ENCODE data around the gene EXOC4.
"Not testable (repeated sequence)": the region's sequence is repeated elsewhere in the genome, so short reads cannot be mapped to it uniquely, and the experiment has no call there.

EXOC4 gene

GRCh38 chr7:133778472-133778871 is 525.6 kb downstream of the EXOC4 start:
- no peak for DNase-seq (ENCODE audit: low read depth in 1 of 2, low spot score in 1 of 2)

- DNase-seq (ENCODE audit: low read depth in 1 of 2, low spot score in 1 of 2): not testable (repeated sequence)
Observed at GRCh38 chr7:133779538-133779937, 526.7 kb downstream of the EXOC4 start.

- no peak for DNase-seq (ENCODE audit: low read depth in 1 of 2, low spot score in 1 of 2)
Observed at GRCh38 chr7:133780912-133781311, 528.0 kb downstream of the EXOC4 start.

DNA sequence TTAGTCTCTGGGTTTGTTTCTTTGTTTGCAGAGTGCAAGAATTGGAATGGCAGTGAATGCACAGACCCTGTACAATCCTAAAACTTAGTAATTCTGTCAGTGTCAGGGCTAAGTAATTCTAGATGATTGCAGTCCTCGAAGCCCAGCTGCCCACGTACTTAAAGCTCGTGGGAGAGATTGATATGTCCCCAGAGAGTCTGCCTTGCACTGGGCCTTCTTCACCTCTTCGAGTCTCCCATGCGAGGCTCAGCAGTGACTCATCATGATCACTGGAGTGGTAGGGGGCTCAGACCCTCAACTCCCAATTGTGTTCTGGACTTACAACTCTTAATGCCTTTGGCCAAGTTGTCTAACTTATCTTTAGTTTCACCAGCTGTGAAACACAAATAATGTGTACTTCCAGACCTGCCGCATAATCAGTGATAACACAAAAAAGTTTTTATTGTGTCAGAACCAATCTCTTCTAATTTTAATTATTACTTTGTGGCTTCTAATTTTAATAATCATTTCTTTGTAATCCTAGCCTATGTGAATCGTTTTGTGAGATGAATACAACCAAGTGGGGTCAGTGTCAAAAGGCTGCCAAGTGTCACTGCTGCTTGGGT is 528.7 kb downstream of the EXOC4 start:
- no peak for DNase-seq (ENCODE audit: low read depth in 1 of 2, low spot score in 1 of 2)

DNA sequence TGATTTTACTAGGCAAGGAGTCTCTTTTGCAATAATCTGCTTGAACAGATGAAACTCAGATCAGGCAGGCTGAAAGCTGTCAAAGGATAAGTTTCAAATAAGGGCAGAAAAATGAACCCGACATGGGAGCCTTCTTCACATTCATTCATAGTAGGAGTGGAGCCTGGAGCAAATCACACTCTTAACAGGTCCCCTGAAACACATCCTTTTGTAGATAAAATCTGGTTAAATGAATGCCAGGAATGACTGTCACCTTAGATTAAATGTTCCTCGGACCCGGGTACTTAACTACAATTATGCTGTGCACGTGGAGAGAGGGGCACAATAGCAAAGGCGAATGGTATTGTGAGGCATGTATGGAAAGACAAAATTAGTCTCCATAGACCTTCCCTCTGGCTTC is 529.6 kb downstream of the EXOC4 start:
- DNase-seq (ENCODE audit: low read depth in 1 of 2, low spot score in 1 of 2): no peak

DNA sequence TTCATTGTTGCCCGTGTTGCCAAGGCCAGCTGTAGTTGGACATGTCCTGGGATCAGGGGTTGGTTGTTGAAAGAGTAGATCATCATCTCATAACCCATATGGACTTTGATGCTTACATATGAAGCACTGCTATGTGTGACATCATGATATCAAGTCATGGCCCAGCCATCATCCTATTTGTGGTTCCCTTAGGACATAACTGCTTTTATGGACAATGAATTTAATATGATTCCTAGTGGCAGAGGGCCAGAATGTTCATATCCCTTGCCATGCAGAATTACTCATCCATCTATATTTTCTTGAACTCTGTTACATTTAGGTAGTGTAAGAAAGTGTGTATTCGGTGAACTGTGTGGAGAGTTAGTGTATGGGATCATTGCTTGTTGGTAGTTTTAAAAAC is 530.4 kb downstream of the EXOC4 start:
- no peak for DNase-seq (ENCODE audit: low read depth in 1 of 2, low spot score in 1 of 2)

GRCh38 chr7:133784486-133785001 is 531.7 kb downstream of the EXOC4 start:
- DNase-seq (ENCODE audit: low read depth in 1 of 2, low spot score in 1 of 2): no peak

DNA sequence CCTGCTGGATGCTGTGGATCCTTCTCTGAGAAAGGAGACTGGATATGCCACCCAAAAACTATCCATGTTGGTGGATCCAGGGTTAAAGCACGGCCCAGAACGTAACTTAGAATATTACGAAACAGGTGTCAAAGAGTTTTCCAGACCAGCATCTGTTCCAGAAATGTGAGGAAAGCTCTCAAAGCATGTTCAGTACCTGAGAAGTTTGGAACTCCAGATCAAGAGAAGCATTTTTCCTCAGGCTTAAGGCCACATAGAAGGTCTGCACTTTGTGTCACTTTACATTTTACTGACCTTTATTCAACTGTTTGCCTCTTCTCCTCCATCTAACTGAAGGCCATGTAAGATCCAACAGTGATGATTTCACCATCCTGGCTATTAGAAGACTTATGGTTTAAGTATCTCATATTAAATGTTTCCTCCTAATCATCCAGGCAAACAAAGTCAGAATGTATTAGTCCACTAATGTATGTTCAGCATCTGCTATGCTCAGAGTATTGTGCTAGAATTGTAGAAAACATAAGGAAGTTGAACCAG is 533.6 kb downstream of the EXOC4 start:
- DNase-seq (ENCODE audit: low read depth in 1 of 2, low spot score in 1 of 2): no peak

DNA sequence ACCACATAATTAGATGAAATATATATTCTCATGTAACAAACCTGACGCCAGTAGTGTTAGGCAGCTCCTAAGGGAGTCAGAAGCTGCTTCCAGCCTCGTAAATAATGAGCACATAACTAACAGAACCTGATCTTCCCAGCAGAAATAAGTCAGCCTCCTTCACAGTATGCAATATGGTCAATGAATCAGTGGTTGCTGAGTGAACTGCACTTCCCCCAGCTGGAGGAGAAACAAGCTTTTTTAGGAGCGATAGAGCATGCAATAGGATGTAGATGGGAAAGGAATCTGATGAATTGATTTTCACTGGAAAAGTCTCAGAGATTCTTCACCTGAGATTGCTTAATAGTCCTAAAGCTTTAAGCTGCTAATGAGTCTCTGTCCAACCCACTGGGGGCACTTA is 537.1 kb downstream of the EXOC4 start:
- no peak for DNase-seq (ENCODE audit: low read depth in 1 of 2, low spot score in 1 of 2)

DNA sequence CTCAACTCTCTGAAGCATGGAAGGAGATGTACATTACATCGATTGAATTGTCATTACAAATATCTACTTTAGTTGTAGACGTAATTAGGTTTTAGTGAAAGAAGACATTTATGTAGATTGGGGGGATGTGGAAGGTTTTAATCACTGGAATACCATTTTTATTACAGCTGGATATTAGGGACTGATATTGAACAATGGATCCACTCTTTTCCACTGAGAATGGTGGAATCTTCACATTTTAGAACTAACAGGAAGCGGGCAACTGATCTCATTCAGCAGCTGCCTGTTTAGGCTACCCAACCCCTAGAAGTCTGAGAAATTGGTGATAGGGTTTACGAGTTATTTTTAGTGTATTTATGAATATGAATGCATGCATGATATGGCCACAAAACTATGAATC is 538.0 kb downstream of the EXOC4 start:
- no peak for DNase-seq (ENCODE audit: low read depth in 1 of 2, low spot score in 1 of 2)

DNA sequence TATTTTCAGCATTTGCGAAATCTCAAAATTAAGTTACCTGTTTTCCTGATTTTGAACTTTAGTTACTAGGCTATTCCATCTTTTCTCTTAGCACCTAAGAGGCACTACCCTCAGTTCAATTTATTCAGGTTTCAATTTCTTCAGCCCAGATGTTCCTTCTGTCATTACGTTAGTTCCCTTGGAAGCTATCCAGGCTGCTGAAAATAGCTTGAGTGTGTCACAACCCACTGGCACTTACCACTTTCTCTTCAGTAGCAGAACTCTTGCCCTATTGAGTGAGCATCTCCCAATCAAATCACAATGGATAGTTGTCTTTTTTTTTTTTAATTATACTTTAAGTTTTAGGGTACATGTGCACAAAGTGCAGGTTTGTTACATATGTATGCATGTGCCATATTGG is 541.6 kb downstream of the EXOC4 start:
- no peak for DNase-seq (ENCODE audit: low read depth in 1 of 2, low spot score in 1 of 2)

DNA sequence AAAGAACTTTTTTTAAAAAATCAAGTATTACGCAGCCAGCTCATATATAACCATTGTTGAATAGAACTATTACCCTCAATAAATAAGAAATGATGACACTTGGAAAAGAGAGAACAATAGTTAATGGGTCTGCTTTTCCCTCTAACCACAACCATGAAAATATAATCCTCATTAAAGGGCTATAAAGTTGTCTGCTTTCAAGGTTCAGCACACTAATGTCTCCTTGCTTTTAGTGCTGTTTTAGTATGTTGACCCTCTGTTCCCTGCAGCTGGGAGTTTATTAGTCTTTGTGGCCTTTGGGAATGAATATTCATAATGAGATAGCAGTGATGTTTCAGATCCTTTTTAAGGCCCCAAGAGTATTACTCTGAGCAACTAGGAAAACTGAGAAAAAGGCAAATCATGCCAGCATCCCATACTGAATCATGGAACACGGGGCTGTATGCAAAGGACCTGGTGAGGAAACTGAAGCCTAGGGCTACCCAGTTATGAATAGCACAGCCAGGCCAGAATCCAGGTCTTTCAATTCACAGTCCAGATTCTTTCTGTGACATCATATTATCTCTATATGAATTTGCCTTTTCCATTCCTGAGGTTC is 542.3 kb downstream of the EXOC4 start:
- no peak for DNase-seq (ENCODE audit: low read depth in 1 of 2, low spot score in 1 of 2)

DNA sequence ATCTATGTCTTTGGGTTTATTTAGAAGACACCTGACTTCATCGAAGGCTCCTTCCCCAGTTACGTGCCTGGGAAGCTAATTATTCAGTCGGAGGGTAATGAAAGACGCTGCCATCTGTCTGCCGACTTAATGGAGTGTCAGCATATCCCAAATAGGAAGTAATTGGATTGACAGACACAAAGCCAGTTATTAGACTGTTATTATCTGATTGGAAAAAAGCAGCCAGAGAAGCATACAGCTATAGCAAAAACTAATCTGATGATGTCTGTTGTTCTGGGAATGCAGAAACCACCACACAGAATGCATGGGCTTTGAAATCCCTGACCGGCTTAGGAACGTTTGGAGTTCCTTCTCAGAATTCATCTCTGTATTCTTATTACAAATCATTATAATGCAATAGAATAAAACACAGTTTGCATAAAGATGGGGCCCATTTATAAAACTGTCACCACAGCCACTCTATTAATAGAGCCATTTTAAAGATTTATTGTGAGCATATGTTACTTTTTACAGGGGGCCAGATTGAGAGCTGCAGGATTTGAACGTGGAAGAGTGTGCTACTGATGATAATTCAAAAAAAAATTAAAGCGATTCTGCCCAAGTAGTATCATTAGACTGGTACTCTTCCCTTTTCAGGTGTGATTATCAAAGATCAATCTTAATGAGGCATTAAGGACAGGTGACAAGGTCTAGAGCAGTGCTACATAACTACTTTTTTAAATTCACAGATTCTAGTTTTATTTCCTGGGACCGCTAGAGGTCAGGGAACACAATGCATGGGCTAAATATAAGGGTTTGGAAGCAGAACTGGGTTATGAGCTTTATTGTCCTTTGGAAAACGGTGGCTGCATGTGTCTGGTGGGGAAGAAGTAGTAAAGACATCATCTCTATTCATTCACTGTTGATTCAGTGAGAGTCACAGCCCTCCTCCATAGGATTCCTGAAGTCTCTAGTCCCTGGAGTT is 544.2 kb downstream of the EXOC4 start:
- no peak for DNase-seq (ENCODE audit: low read depth in 1 of 2, low spot score in 1 of 2)

GRCh38 chr7:133797818-133798520 is 545.1 kb downstream of the EXOC4 start:
- DNase-seq (ENCODE audit: low read depth in 1 of 2, low spot score in 1 of 2): no peak

GRCh38 chr7:133801341-133801740 is 548.5 kb downstream of the EXOC4 start:
- DNase-seq (ENCODE audit: low read depth in 1 of 2, low spot score in 1 of 2): no peak

GRCh38 chr7:133804127-133804526 is 551.2 kb downstream of the EXOC4 start:
- DNase-seq (ENCODE audit: low read depth in 1 of 2, low spot score in 1 of 2): no peak

- DNase-seq (ENCODE audit: low read depth in 1 of 2, low spot score in 1 of 2): no peak
Observed at GRCh38 chr7:133805426-133805825, 552.5 kb downstream of the EXOC4 start.

- no peak for DNase-seq (ENCODE audit: low read depth in 1 of 2, low spot score in 1 of 2)
Observed at GRCh38 chr7:133807624-133808492, 555.0 kb downstream of the EXOC4 start.

- no peak for DNase-seq (ENCODE audit: low read depth in 1 of 2, low spot score in 1 of 2)
Observed at GRCh38 chr7:133808493-133808866, 555.6 kb downstream of the EXOC4 start.

GRCh38 chr7:133812877-133813276 is 560.0 kb downstream of the EXOC4 start:
- DNase-seq (ENCODE audit: low read depth in 1 of 2, low spot score in 1 of 2): no peak

Measured in activated T-helper 1 cell treated with anti-CD3 and anti-CD28 coated beads, Interleukin-2, amount 50 U/mL, for 16 hours (primary cell).